Progenitor cell of endocrine pancreas (in vitro differentiated cells): Measurements from ENCODE around the gene CMTM5. TPM values are rescaled to one million over a fixed set of nuclear protein-coding genes. Genes with fewer than 3 reads are reported as not detected.
"Not testable (repeated sequence)": the region's sequence is repeated elsewhere in the genome, so short reads cannot be mapped to it uniquely, and the experiment has no call there.

Source experiments
- DNase-seq: peaks from one replicate; pipeline ENCODE4 v3.0.0; 2021; ENCODE audit warnings: low spot score; ENCODE audit not compliant: unreplicated experiment
- H3K27ac Mint-ChIP-seq: 2 replicates; pipeline ENCODE4 v1.8.0; 2021; ENCODE audit warnings: mild to moderate bottlenecking, moderate library complexity, mixed read lengths
- H3K27me3 Mint-ChIP-seq: 2 replicates; pipeline ENCODE4 v1.8.0; 2021; ENCODE audit warnings: mixed read lengths
- H3K36me3 Mint-ChIP-seq: 2 replicates; pipeline ENCODE4 v1.8.0; 2022; ENCODE audit warnings: mixed read lengths; ENCODE audit not compliant: insufficient read depth
- H3K4me1 Mint-ChIP-seq: 2 replicates; pipeline ENCODE4 v1.8.0; 2021; ENCODE audit warnings: low read depth, mixed read lengths
- H3K4me3 Mint-ChIP-seq: 2 replicates; pipeline ENCODE4 v1.8.0; 2021; ENCODE audit warnings: low read depth, mild to moderate bottlenecking, moderate library complexity, mixed read lengths
- H3K9me3 Mint-ChIP-seq: 2 replicates; pipeline ENCODE4 v1.8.0; 2021; ENCODE audit warnings: low read depth, mixed read lengths
- CTCF ChIP-seq: fragments of 200-600 bp; sonication (generic); IDR thresholded peaks from one replicate; pipeline ENCODE4 v1.5.0; 2021; ENCODE audit warnings: antibody characterized with exemption, mild to moderate bottlenecking; ENCODE audit not compliant: unreplicated experiment
- total RNA-seq: library from RNA; stranded (reverse); gene quantifications from 2 replicates; pipeline ENCODE4 v1.2.1, GENCODE V29; 2021

CMTM5 gene
- total RNA-seq, 1 donor from 2014 or later: not detected

DNA sequence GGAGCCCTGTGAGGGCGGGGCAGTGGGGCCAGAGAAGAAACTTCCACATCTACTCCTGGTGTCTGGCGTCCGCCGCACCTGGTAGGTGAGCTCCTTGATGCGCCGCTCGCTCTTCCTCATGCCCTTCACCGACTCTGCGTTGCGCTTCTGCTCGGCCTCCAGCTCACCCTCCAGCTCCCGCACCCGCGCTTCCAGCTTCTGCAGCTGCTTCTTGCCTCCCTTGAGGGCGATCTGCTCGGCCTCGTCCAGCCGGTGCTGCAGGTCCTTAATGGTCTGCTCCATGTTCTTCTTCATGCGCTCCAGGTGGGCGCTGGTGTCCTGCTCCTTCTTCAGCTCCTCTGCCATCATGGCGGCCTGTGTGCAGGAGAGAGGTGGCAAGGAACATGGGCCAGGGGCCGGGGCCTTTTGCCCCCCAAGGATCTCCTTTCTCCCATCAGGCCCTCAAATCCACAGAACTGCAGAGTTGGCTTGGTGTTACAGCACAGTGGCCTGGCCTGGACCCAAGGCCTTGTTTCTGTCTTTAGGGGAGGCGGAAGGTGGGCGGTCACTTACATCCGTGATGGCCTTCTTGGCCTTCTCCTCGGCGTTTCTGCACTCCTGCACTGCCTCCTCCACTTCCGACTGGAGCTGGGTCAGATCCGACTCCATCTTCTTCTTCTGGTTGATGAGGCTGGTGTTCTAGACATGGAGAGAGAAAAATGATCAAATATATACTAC is 7.7 kb downstream of the CMTM5 start:
- H3K9me3 Mint-ChIP-seq: no peaks in the 10 kb centered on the region
- peaks cover 61% of the 10 kb centered on the region for H3K27me3 Mint-ChIP-seq
- no peak for TF ChIP-seq CTCF
- no peak for DNase-seq
- H3K27ac Mint-ChIP-seq: no peak overlapping the region
- no peak overlapping the region for H3K4me3 Mint-ChIP-seq
- peaks cover 1% of the 10 kb centered on the region for H3K4me1 Mint-ChIP-seq
- no peaks in the 10 kb centered on the region for H3K36me3 Mint-ChIP-seq

GRCh38 chr14:23385244-23385641 is 8.4 kb downstream of the CMTM5 start:
- no peak overlapping the region for H3K27ac Mint-ChIP-seq
- H3K9me3 Mint-ChIP-seq: no peaks in the 10 kb centered on the region
- no peak for DNase-seq
- no peaks in the 10 kb centered on the region for H3K36me3 Mint-ChIP-seq
- no peak overlapping the region for H3K4me3 Mint-ChIP-seq
- H3K27me3 Mint-ChIP-seq: peaks cover 56% of the 10 kb centered on the region
- H3K4me1 Mint-ChIP-seq: peaks cover 1% of the 10 kb centered on the region
- TF ChIP-seq CTCF: no peak

GRCh38 chr14:23385642-23386265 is 8.9 kb downstream of the CMTM5 start:
- H3K9me3 Mint-ChIP-seq: no peaks in the 10 kb centered on the region
- H3K4me3 Mint-ChIP-seq: no peak overlapping the region
- no peak for TF ChIP-seq CTCF
- H3K36me3 Mint-ChIP-seq: no peaks in the 10 kb centered on the region
- peaks cover 1% of the 10 kb centered on the region for H3K4me1 Mint-ChIP-seq
- DNase-seq: no peak
- peaks cover 57% of the 10 kb centered on the region for H3K27me3 Mint-ChIP-seq
- H3K27ac Mint-ChIP-seq: no peak overlapping the region

GRCh38 chr14:23386266-23386657 is 9.4 kb downstream of the CMTM5 start:
- H3K36me3 Mint-ChIP-seq, H3K4me3 Mint-ChIP-seq, DNase-seq, H3K9me3 Mint-ChIP-seq, H3K4me1 Mint-ChIP-seq, H3K27ac Mint-ChIP-seq: not testable (repeated sequence)
- peaks cover 52% of the 10 kb centered on the region for H3K27me3 Mint-ChIP-seq

- H3K27me3 Mint-ChIP-seq: peaks cover 46% of the 10 kb centered on the region
- no peaks in the 10 kb centered on the region for H3K9me3 Mint-ChIP-seq
- no peak overlapping the region for H3K27ac Mint-ChIP-seq
- H3K36me3 Mint-ChIP-seq: no peaks in the 10 kb centered on the region
- no peak overlapping the region for H3K4me3 Mint-ChIP-seq
- no peak for DNase-seq
- peaks cover 1% of the 10 kb centered on the region for H3K4me1 Mint-ChIP-seq
- no peak for TF ChIP-seq CTCF
Measured at GRCh38 chr14:23386999-23387398, 10.2 kb downstream of the CMTM5 start.
